Spleen (tissue), 11 donors: Measurements from ENCODE around the gene ENTPD8. TPM values are rescaled to one million over a fixed set of nuclear protein-coding genes. Genes with fewer than 3 reads are reported as not detected.
"Not testable (repeated sequence)": the region's sequence is repeated elsewhere in the genome, so short reads cannot be mapped to it uniquely, and the experiment has no call there.

Experiments used
- DNase-seq: peaks from one replicate; pipeline ENCODE4 v3.0.0-alpha.2; 2020
- H3K27ac ChIP-seq, 8 donors: fragments of 200-600 bp; sonication (generic) in 7 of 8; 1 replicate in 4 of 8; 2 replicates in 4 of 8; pipeline versions ENCODE4 v1.5.0 to v1.8.0; 2016 to 2021; ENCODE audit warnings: inconsistent platforms in 4 of 8, mild to moderate bottlenecking in 4 of 8, moderate library complexity in 1 of 8
- H3K27me3 ChIP-seq, 7 donors: fragments of 200-600 bp; sonication (generic) in 6 of 7; replicated peaks in 1 of 7; 1 replicate in 4 of 7; 2 replicates in 3 of 7; pipeline versions ENCODE4 v1.5.0 to v1.8.0; 2016 to 2021; ENCODE audit warnings: inconsistent platforms in 3 of 7, mild to moderate bottlenecking in 1 of 7
- H3K36me3 ChIP-seq, 6 donors: fragments of 200-600 bp; sonication (generic) in 5 of 6; 1 replicate in 4 of 6; 2 replicates in 2 of 6; pipeline versions ENCODE4 v1.5.0 to v1.8.0; 2016 to 2021; ENCODE audit warnings: inconsistent platforms in 2 of 6
- H3K4me1 ChIP-seq, 6 donors: fragments of 200-600 bp; sonication (generic) in 5 of 6; 1 replicate in 3 of 6; 2 replicates in 3 of 6; pipeline versions ENCODE4 v1.5.0 to v1.8.0; 2016 to 2021; ENCODE audit warnings: inconsistent platforms in 3 of 6
- H3K4me3 ChIP-seq, 8 donors: fragments of 200-600 bp; sonication (generic) in 7 of 8; 1 replicate in 4 of 8; 2 replicates in 4 of 8; pipeline versions ENCODE4 v1.5.0 to v1.8.0; 2016 to 2021; ENCODE audit warnings: inconsistent platforms in 4 of 8, mild to moderate bottlenecking in 4 of 8, moderate library complexity in 2 of 8
- H3K9me3 ChIP-seq, 8 donors: fragments of 200-600 bp; sonication (generic) in 7 of 8; 1 replicate in 4 of 8; 2 replicates in 4 of 8; pipeline versions ENCODE4 v1.5.0 to v1.8.0; 2016 to 2021; ENCODE audit warnings: inconsistent platforms in 4 of 8
- CTCF ChIP-seq, 11 experiments: fragments of 200-600 bp in 7 of 11; fragments of 450-650 bp in 4 of 11; sonication (generic) in 4 of 11; IDR thresholded peaks in 8 of 11; conservative IDR thresholded peaks in 3 of 11; 1 replicate in 7 of 11; 2 replicates in 4 of 11; pipeline versions ENCODE4 v1.4.0 to v1.8.0; 2016 to 2021; ENCODE audit warnings: antibody characterized with exemption in 11 of 11, inconsistent platforms in 4 of 11, mild to moderate bottlenecking in 1 of 11
- POLR2A ChIP-seq, 3 donors: fragments of 450-650 bp; IDR thresholded peaks; one replicate each; pipeline ENCODE4 v1.5.1; 2017; ENCODE audit warnings: antibody characterized with exemption in 3 of 3, mild to moderate bottlenecking in 1 of 3
- POLR2AphosphoS5 ChIP-seq, 3 donors: sonication (generic); formaldehyde crosslinking; IDR thresholded peaks; one replicate each; pipeline ENCODE4 v1.5.1; 2017; ENCODE audit warnings: antibody characterized with exemption in 3 of 3
- whole genome bisulfite sequencing, 5 donors: extraction: QIAGEN DNeasy Blood & Tissue Kit in 3 of 5; methylation state at CpG; one replicate each; pipeline versions ENCODE4 v1.1.5 to v1.1.7; 2013 to 2018; 5-methylcytosine and 5-hydroxymethylcytosine counted together
- intact Hi-C: fragments of 100-400 bp; cut with DNase I; formaldehyde crosslinking; loops from one replicate; pipeline ENCODE4 v1.15.0; 2023; ENCODE audit warnings: low total_unique reads
- polyA plus RNA-seq, 3 donors: library from polyadenylated mRNA; stranded (reverse); fragments of 200-250 nt; gene quantifications; one replicate each; pipeline ENCODE4 v1.2.1, GENCODE V29; 2013
- total RNA-seq, 7 donors: library from RNA; depleted of rRNA in 3 of 7; stranded (reverse); fragments of >200 nt in 3 of 7; fragmentation: NEBNext Ultra II Directional in 4 of 7; extraction: Animal tissue kit (Norgen Biotek cat#: 25700) in 4 of 7; gene quantifications; one replicate each; pipeline versions ENCODE4 v1.1.0 to v1.2.1, GENCODE V29; 2016 to 2021
- donor health status: healthy with polysubstance abuse.
- donor health status: DM: no; HTN: no; CAD: no; lungs with moderate emphysema.
- donor health status: DM: no; HTN: no; CAD: no.
- donor health status: Bipolar disorder and iron deficiency.
- donor health status: healthy.
- donor health status: DM: no; HTN: no; CAD: no.
- donor health status: DM: yes; HTN: yes; CAD: no.

The ENTPD8 gene
- total and polyA plus RNA-seq, 10 donors = 0.07 to 0.37 (median 0.18) TPM; not detected in 4

- Histone ChIP-seq H3K4me1 (peaks cover 5 to 63% (median 37%) of the 10 kb centered on the region in 6 donors), H3K9me3 (no peaks in the 10 kb centered on the region), H3K27me3 (no peaks in the 10 kb centered on the region), H3K4me3 (peak overlapping the region in 1 of 8 donors; percentile 28), H3K36me3 (peaks cover 0 to 51% (median 0%) of the 10 kb centered on the region in 6 donors), H3K27ac (peak overlapping the region; percentile 46 to 79 (median 76))
- intact Hi-C loops = no loop called here
- 67 to 84% (median 76%) methylated on average over 21 to 26 of the region's 26 CpGs for WGBS, 5 donors
- TF ChIP-seq POLR2AphosphoS5 (IDR thresholded peaks at IDR 0.05) (peak in 2 of 3 donors; percentile 25 to 52), CTCF (IDR thresholded peaks at IDR 0.05 in 8 of 11, conservative IDR thresholded peaks at IDR 0.05 in 3 of 11) (no peak), POLR2A (IDR thresholded peaks at IDR 0.05) (no peak)
- no peak for DNase-seq
Measured at GRCh38 chr9:137387891-137388560, 53.1 kb downstream of the ENTPD8 start.

GRCh38 chr9:137387114-137387890 is 53.9 kb downstream of the ENTPD8 start:
- peak overlapping the region in 1 of 8 donors; percentile 28 for H3K4me3 ChIP-seq
- WGBS, 5 donors = 40 to 53% (median 45%) methylated on average over 13 to 34 of the region's 34 CpGs
- no peak for DNase-seq
- H3K36me3 ChIP-seq = peaks cover 0 to 45% (median 0%) of the 10 kb centered on the region in 6 donors
- H3K27ac ChIP-seq = peak overlapping the region; percentile 46 to 79 (median 76)
- no peaks in the 10 kb centered on the region for H3K27me3 ChIP-seq
- TF ChIP-seq POLR2AphosphoS5 (IDR thresholded peaks at IDR 0.05) (peak; percentile 16 to 62 (median 52)), POLR2A (IDR thresholded peaks at IDR 0.05) (no peak), CTCF (IDR thresholded peaks at IDR 0.05 in 8 of 11, conservative IDR thresholded peaks at IDR 0.05 in 3 of 11) (no peak)
- peaks cover 5 to 70% (median 40%) of the 10 kb centered on the region in 6 donors for H3K4me1 ChIP-seq
- no peaks in the 10 kb centered on the region for H3K9me3 ChIP-seq
- intact Hi-C loops = no loop called here

GRCh38 chr9:137386507-137387113 is 54.5 kb downstream of the ENTPD8 start:
- intact Hi-C loops, H3K4me3 ChIP-seq, H3K27me3 ChIP-seq, DNase-seq, H3K9me3 ChIP-seq: not testable (repeated sequence)
- H3K4me1 ChIP-seq = peaks cover 5 to 66% (median 38%) of the 10 kb centered on the region in 6 donors
- WGBS, 5 donors = 66 to 79% (median 74%) methylated on average over 12 of the region's 12 CpGs
- H3K36me3 ChIP-seq = peaks cover 0 to 38% (median 0%) of the 10 kb centered on the region in 6 donors
- H3K27ac ChIP-seq = peak overlapping the region in 5 of 8 donors; percentile 75 to 79 (median 78)

- peaks cover 5 to 53% (median 27%) of the 10 kb centered on the region in 6 donors for H3K4me1 ChIP-seq
- DNase-seq = peak; percentile 40
- H3K4me3 ChIP-seq = no peak overlapping the region
- H3K9me3 ChIP-seq = no peaks in the 10 kb centered on the region
- H3K27ac ChIP-seq = no peak overlapping the region
- intact Hi-C loops = no loop called here
- TF ChIP-seq POLR2A (IDR thresholded peaks at IDR 0.05) (no peak), CTCF (IDR thresholded peaks at IDR 0.05 in 8 of 11, conservative IDR thresholded peaks at IDR 0.05 in 3 of 11) (no peak), POLR2AphosphoS5 (IDR thresholded peaks at IDR 0.05) (no peak)
- no peaks in the 10 kb centered on the region for H3K27me3 ChIP-seq
- 89 to 96% (median 94%) methylated on average over 22 to 26 of the region's 26 CpGs for WGBS, 5 donors
- peaks cover 0 to 28% (median 0%) of the 10 kb centered on the region in 6 donors for H3K36me3 ChIP-seq
Measured at GRCh38 chr9:137385061-137385655, 56.0 kb downstream of the ENTPD8 start.
